Anterior cingulate cortex (tissue), 58 donors: ENCODE results near the gene PIEZO1.
A peak's percentile ranks its signal among the peaks of the same experiment; 100 is the strongest.

ENCODE experiments used
- DNase-seq, 58 donors: peaks; one replicate each; lab custom pipeline; 2025; lab: John Stamatoyannopoulos, UW

Gene PIEZO1

GRCh38 chr16:88770461-88771293 lies 14.3 kb downstream of the PIEZO1 start:
- DNase-seq, result no peak

GRCh38 chr16:88769617-88770460 lies 15.2 kb downstream of the PIEZO1 start:
- no peak for DNase-seq

- DNase-seq, result peak in 37 of 58 donors; percentile 8 to 73 (median 40)
Observed at GRCh38 chr16:88768071-88768783, 16.8 kb downstream of the PIEZO1 start.

- no peak for DNase-seq
Observed at GRCh38 chr16:88767546-88768070, 17.4 kb downstream of the PIEZO1 start.

GRCh38 chr16:88766975-88767374 lies 18.0 kb downstream of the PIEZO1 start:
- DNase-seq, result no peak

GRCh38 chr16:88764913-88765349 lies 20.1 kb downstream of the PIEZO1 start:
- no peak for DNase-seq

GRCh38 chr16:88764080-88764479 lies 20.9 kb downstream of the PIEZO1 start:
- DNase-seq, result no peak

- DNase-seq, result no peak
Observed at GRCh38 chr16:88763502-88764053, 21.4 kb downstream of the PIEZO1 start.

- DNase-seq, result no peak
Observed at GRCh38 chr16:88762941-88763340, 22.1 kb downstream of the PIEZO1 start.

- DNase-seq, result no peak
Observed at GRCh38 chr16:88762258-88762870, 22.7 kb downstream of the PIEZO1 start.

GRCh38 chr16:88761830-88762229 lies 23.2 kb downstream of the PIEZO1 start:
- DNase-seq, result no peak

GRCh38 chr16:88761143-88761534 lies 23.9 kb downstream of the PIEZO1 start:
- no peak for DNase-seq

- no peak for DNase-seq
Observed at GRCh38 chr16:88760424-88761142, 24.4 kb downstream of the PIEZO1 start.

- no peak for DNase-seq
Observed at GRCh38 chr16:88759976-88760350, 25.1 kb downstream of the PIEZO1 start.

- DNase-seq, result no peak
Observed at GRCh38 chr16:88759245-88759975, 25.6 kb downstream of the PIEZO1 start.

- no peak for DNase-seq
Observed at GRCh38 chr16:88758944-88759244, 26.1 kb downstream of the PIEZO1 start.

GRCh38 chr16:88758227-88758943 lies 26.6 kb downstream of the PIEZO1 start:
- DNase-seq, result no peak
